Islet precursor cell (in vitro differentiated cells): ENCODE results near the gene PLA1A.
A peak's percentile ranks its signal among the peaks of the same experiment; 100 is the strongest.
"Not testable (repeated sequence)": the region's sequence is repeated elsewhere in the genome, so short reads cannot be mapped to it uniquely, and the experiment has no call there.

ENCODE experiments used
- DNase-seq: peaks from one replicate; pipeline ENCODE4 v3.0.0-alpha.2; 2018

Gene PLA1A

DNA sequence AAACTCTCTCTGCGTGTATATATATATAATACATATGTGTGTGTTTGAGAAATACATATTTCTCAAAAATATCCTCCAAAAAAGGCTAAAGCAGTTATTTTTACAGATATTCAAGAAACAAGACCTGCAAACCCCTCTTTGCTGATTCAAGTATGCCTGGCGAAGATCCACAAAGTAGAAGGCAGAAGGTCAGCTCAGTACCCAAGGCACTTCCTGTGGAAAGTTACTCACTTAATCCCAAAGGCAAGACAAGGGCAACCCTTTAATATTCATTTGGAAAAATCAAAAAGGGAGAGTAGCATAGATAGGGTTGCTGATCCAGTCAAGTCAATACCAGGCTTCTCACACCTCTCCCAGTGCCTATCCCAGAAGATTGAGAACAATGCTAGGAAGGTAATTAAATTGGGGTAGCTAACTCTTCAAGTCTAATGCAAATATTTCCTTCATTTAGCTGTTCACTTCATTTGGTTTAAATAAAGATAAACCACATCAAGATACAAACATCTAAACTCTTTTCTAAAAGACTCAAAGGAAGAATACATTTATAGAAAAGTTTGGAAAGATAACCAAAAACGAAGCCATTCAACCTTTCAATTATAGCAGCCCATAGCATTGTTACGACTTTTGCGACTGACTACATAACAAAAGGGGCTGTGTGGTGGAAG lies 72.4 kb downstream of the PLA1A start:
- DNase-seq = no peak

GRCh38 chr3:119672776-119673175 lies 75.1 kb downstream of the PLA1A start:
- DNase-seq = no peak

GRCh38 chr3:119673875-119674274 lies 76.2 kb downstream of the PLA1A start:
- DNase-seq = no peak

- no peak for DNase-seq
Observed at GRCh38 chr3:119675188-119675874, 77.6 kb downstream of the PLA1A start.

GRCh38 chr3:119676020-119676419 lies 78.3 kb downstream of the PLA1A start:
- no peak for DNase-seq

- DNase-seq = peak; percentile 97
Observed at GRCh38 chr3:119676771-119677640, 79.3 kb downstream of the PLA1A start, which contains the start of gene COX17. COX17 (minus strand) TSS chr3:119677406; CDS start chr3:119677310, 96 bp downstream.

- no peak for DNase-seq
Observed at GRCh38 chr3:119677641-119677934, 79.9 kb downstream of the PLA1A start.

DNA sequence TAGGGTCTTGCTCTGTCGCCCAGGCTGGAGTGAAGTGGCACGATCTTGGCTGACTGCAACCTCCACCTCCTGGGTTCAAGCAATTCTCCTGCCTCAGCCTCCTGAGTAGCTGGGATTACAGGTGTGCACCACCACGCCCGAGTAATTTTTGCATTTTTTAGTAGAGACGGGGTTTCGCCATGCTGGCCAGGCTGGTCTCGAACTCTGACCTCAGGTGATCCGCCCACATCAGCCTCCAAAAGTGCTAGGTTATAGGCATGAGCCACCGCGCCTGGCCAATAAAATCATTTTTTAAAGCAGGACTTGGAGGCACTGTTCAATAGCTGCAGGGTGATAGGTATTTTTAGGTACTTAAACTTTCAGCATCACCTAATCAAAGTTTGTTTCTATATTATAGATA lies 80.5 kb downstream of the PLA1A start:
- not testable (repeated sequence) for DNase-seq
